DOHH2 (cell line): ENCODE data around the gene TFDP1.

Experiments used
- H3F3A ChIP-seq: fragments of 200-600 bp; sonication (generic), shearing (Covaris generic); 2 replicates; pipeline ENCODE4 v1.6.0; 2016; ENCODE audit warnings: antibody characterized with exemption, mild to moderate bottlenecking; ENCODE audit not compliant: control insufficient read depth, insufficient read depth
- H3K27ac ChIP-seq: fragments of 200-600 bp; sonication (generic); 2 replicates; pipeline ENCODE4 v1.5.1; 2014; ENCODE audit warnings: low read depth, mild to moderate bottlenecking, low read length, moderate library complexity
- H3K27me3 ChIP-seq: fragments of 200-600 bp; sonication (generic); 2 replicates; pipeline ENCODE4 v1.6.1; 2014; ENCODE audit warnings: mild to moderate bottlenecking, low read length, mixed read lengths; ENCODE audit not compliant: control insufficient read depth
- H3K36me3 ChIP-seq: fragments of 200-600 bp; sonication (generic); 2 replicates; pipeline ENCODE4 v1.6.1; 2014; ENCODE audit warnings: mild to moderate bottlenecking, low read length, moderate library complexity, mixed read lengths; ENCODE audit not compliant: control insufficient read depth
- H3K4me1 ChIP-seq: fragments of 200-600 bp; sonication (generic); 2 replicates; pipeline ENCODE4 v1.6.1; 2014; ENCODE audit warnings: mild to moderate bottlenecking, low read length, mixed read lengths; ENCODE audit not compliant: control insufficient read depth
- H3K4me2 ChIP-seq: fragments of 200-600 bp; sonication (generic); 2 replicates; pipeline ENCODE4 v1.6.0; 2014; ENCODE audit warnings: mild to moderate bottlenecking, low read length, moderate library complexity
- H3K4me3 ChIP-seq: fragments of 200-600 bp; sonication (generic); 2 replicates; pipeline ENCODE4 v1.5.1; 2014; ENCODE audit warnings: mild to moderate bottlenecking, low read length, mixed read lengths
- H3K79me2 ChIP-seq: fragments of 200-600 bp; sonication (generic); 2 replicates; pipeline ENCODE4 v1.6.1; 2014; ENCODE audit warnings: mild to moderate bottlenecking, low read length, mixed read lengths; ENCODE audit not compliant: control insufficient read depth
- H3K9me2 ChIP-seq: fragments of 200-600 bp; sonication (generic); replicated peaks from 2 replicates; pipeline ENCODE4 v1.6.1; 2014; ENCODE audit warnings: mild to moderate bottlenecking, low read length, mixed read lengths; ENCODE audit not compliant: control insufficient read depth
- H3K9me3 ChIP-seq: fragments of 200-600 bp; sonication (generic); 2 replicates; pipeline ENCODE4 v1.6.1; 2014; ENCODE audit warnings: antibody characterized with exemption, low read length, mixed read lengths; ENCODE audit not compliant: control insufficient read depth, insufficient read depth
- H4K20me1 ChIP-seq: fragments of 200-600 bp; sonication (generic); 2 replicates; pipeline ENCODE4 v1.6.0; 2014; ENCODE audit warnings: low read depth, mild to moderate bottlenecking, antibody characterized with exemption, low read length, moderate library complexity; ENCODE audit not compliant: control insufficient read depth, insufficient read depth
- CTCF ChIP-seq: fragments of 200-600 bp; sonication (generic); IDR thresholded peaks from one replicate; pipeline ENCODE4 v1.5.1; 2014; ENCODE audit warnings: antibody characterized with exemption, mild to moderate bottlenecking, low read depth, low read length; ENCODE audit not compliant: poor library complexity, severe bottlenecking
- EZH2phosphoT487 ChIP-seq: fragments of 200-600 bp; sonication (generic); IDR thresholded peaks from 2 replicates; pipeline ENCODE4 v1.6.1; 2017; ENCODE audit warnings: borderline replicate concordance, mild to moderate bottlenecking, antibody characterized with exemption, low read length, moderate library complexity, mixed read lengths

The TFDP1 gene

GRCh38 chr13:113655346-113656002 is 70.9 kb downstream of the TFDP1 start:
- H3K4me2 ChIP-seq = no peak overlapping the region
- H3K4me3 ChIP-seq = no peak overlapping the region
- H4K20me1 ChIP-seq = no peaks in the 10 kb centered on the region
- no peaks in the 10 kb centered on the region for H3K9me3 ChIP-seq
- no peaks in the 10 kb centered on the region for H3K27me3 ChIP-seq
- H3K9me2 ChIP-seq = no peaks in the 10 kb centered on the region
- no peaks in the 10 kb centered on the region for H3F3A ChIP-seq
- H3K27ac ChIP-seq = no peak overlapping the region
- no peaks in the 10 kb centered on the region for H3K4me1 ChIP-seq
- H3K36me3 ChIP-seq = no peaks in the 10 kb centered on the region
- no peaks in the 10 kb centered on the region for H3K79me2 ChIP-seq
- TF ChIP-seq EZH2phosphoT487 (no peak), CTCF (no peak)

GRCh38 chr13:113656003-113656588 is 71.5 kb downstream of the TFDP1 start:
- Histone ChIP-seq H3K9me3 (no peaks in the 10 kb centered on the region), H3K9me2 (no peaks in the 10 kb centered on the region), H3K27ac (no peak overlapping the region), H3K4me1 (no peaks in the 10 kb centered on the region), H3F3A (no peaks in the 10 kb centered on the region), H3K36me3 (no peaks in the 10 kb centered on the region), H3K4me3 (no peak overlapping the region), H3K79me2 (no peaks in the 10 kb centered on the region), H3K27me3 (no peaks in the 10 kb centered on the region), H4K20me1 (no peaks in the 10 kb centered on the region), H3K4me2 (no peak overlapping the region)
- TF ChIP-seq EZH2phosphoT487 = no peak

GRCh38 chr13:113656831-113657671 is 72.5 kb downstream of the TFDP1 start:
- Histone ChIP-seq H3K4me3 (no peak overlapping the region), H3K36me3 (no peaks in the 10 kb centered on the region), H3K27ac (no peak overlapping the region), H3K4me1 (no peaks in the 10 kb centered on the region), H3K4me2 (no peak overlapping the region), H3K9me2 (no peaks in the 10 kb centered on the region), H3K79me2 (no peaks in the 10 kb centered on the region), H4K20me1 (no peaks in the 10 kb centered on the region), H3K27me3 (no peaks in the 10 kb centered on the region), H3F3A (no peaks in the 10 kb centered on the region), H3K9me3 (no peaks in the 10 kb centered on the region)
- TF ChIP-seq CTCF (no peak), EZH2phosphoT487 (no peak)
